ENCODE results near the gene KAT8. TPM values are rescaled to one million over a fixed set of nuclear protein-coding genes. Genes with fewer than 3 reads are reported as not detected.

The KAT8 gene
- total and polyA plus RNA-seq, 2 of the 4 experiments (the other 2 are of a cell fraction): 19.4 to 27.4 TPM

- H3K27ac ChIP-seq (ENCODE audit: insufficient read depth, low read length): peak overlapping the region; percentile 90; the same call in 1 of the 2 replicates
- peak overlapping the region; percentile 89; the same call in 1 of the 2 replicates for H2BK120ac ChIP-seq (ENCODE audit: low read depth, low read length)
- TF ChIP-seq FOS (IDR thresholded peaks at IDR 0.05; ENCODE audit: low read depth, low read length) (no peak), RCOR1 (IDR thresholded peaks at IDR 0.05; ENCODE audit: insufficient replicate concordance, low read length) (peak; percentile 71)
- H4K20me1 ChIP-seq (ENCODE audit: insufficient read depth, low read length): no peaks in the 10 kb centered on the region
- peak overlapping the region; percentile 95; the same call in 1 of the 2 replicates for H4K5ac ChIP-seq (ENCODE audit: low read depth, low read length)
- H3K4me2 ChIP-seq (ENCODE audit: low read depth, low read length): peak overlapping the region; percentile 88
- H3K4me3 ChIP-seq (ENCODE audit: insufficient read depth, low read depth, low read length): peak overlapping the region; percentile 81; the same call in 1 of the 2 replicates
- 0 out of 2 replicates have a peak, but pooled peaks cover 6% of the 10 kb centered on the region for H3K9me1 ChIP-seq (ENCODE audit: insufficient read depth, low read length)
- peak overlapping the region; percentile 96 for H3K9ac ChIP-seq (ENCODE audit: low read depth, low read length)
- peak overlapping the region; percentile 80 for H2AK5ac ChIP-seq (ENCODE audit: low read depth, low read length)
- peak overlapping the region; percentile 100 for H3K4ac ChIP-seq (ENCODE audit: low read depth, low read length)
- peak overlapping the region; percentile 92; the same call in 1 of the 2 replicates for H3K23ac ChIP-seq (ENCODE audit: low read depth, low read length)
- H3K18ac ChIP-seq (ENCODE audit: low read depth, low read length): no peak overlapping the region
- peaks cover 6% of the 10 kb centered on the region for H3K4me1 ChIP-seq (ENCODE audit: control insufficient read depth, insufficient read depth, low read length)
- peak overlapping the region; percentile 83 to 98; a peak in 3 of 4 replicates for H4K8ac ChIP-seq (ENCODE audit: low read depth in 2 of 2, low read length in 2 of 2)
- H3K79me1 ChIP-seq (ENCODE audit: low read depth in 1 of 2, low read length in 2 of 2): peaks cover 12 to 58% of the 10 kb centered on the region in 2 experiments
- H2BK15ac ChIP-seq (ENCODE audit: low read depth, low read length): no peak overlapping the region
- ChIA-PET CTCF (interaction anchor here (0.6 kb wide), 1 partner anchor 636 kb away, joined by 3 read pairs; no protein-coding TSS in a partner anchor), POLR2A (ENCODE audit: unreplicated experiment) (no interaction called here)
- BruUV-seq (replicated peaks): TSS peak; percentile 40
- H3K27me3 ChIP-seq (ENCODE audit: control insufficient read depth, insufficient read depth, low read length): no peaks in the 10 kb centered on the region
- no peak for ATAC-seq (ENCODE audit: low read depth)
- peak overlapping the region; percentile 98 for H3K14ac ChIP-seq (replicated peaks; ENCODE audit: low read depth, low read length)
- H2AFZ ChIP-seq (replicated peaks; ENCODE audit: low read length, poor library complexity): no peak overlapping the region
- H3K56ac ChIP-seq (ENCODE audit: extremely low read depth, insufficient read depth, low read length): peak overlapping the region; percentile 78; the same call in 1 of the 2 replicates
- H3K9me3 ChIP-seq (ENCODE audit: control insufficient read depth, insufficient read depth, low read length): no peaks in the 10 kb centered on the region
- WGBS, 2 experiments (ENCODE audit: extremely low coverage in 2 of 2, insufficient read length in 1 of 2): 0% methylated on average over 1 of the region's 4 CpGs; no CpG with 5 or more reads in 1 of the 2 experiments
- peak; percentile 94 for DNase-seq
- intact Hi-C loops (cut with micrococcal nuclease): loop anchor here (5.0 to 10.0 kb wide), 2 partner anchors 75 to 117 kb away; partner anchors contain the start of gene SETD1A
- H3K36me3 ChIP-seq (ENCODE audit: control insufficient read depth, insufficient read depth, low read length): peaks cover 7% of the 10 kb centered on the region
- in situ Hi-C loops (cut with MboI; ENCODE audit: low sequenced_read_pairs): loop anchor here (10.0 kb wide), 1 partner anchor 393 kb away; no protein-coding TSS in a partner anchor
- no peak overlapping the region for H2BK20ac ChIP-seq (ENCODE audit: low read depth, low read length)
- peak overlapping the region; percentile 93; the same call in 1 of the 2 replicates for H4K91ac ChIP-seq (ENCODE audit: insufficient read depth, low read depth, low read length)
- peak overlapping the region; percentile 88 for H2BK5ac ChIP-seq (ENCODE audit: low read depth, low read length, poor library complexity, severe bottlenecking)
- dilution Hi-C loops (cut with HindIII; ENCODE audit: low sequenced_read_pairs, unreplicated experiment): no loop called here
- peak overlapping the region; percentile 98 for H2AK9ac ChIP-seq (replicated peaks; ENCODE audit: low read depth, low read length, poor library complexity)
Observed at GRCh38 chr16:31071861-31072260, 45.6 kb upstream of the KAT8 start.
